Peyer's patch (tissue), 4 donors: Measurements from ENCODE around the gene HMGB4.

Experiments used
- CTCF ChIP-seq, 6 experiments: fragments of 450-650 bp in 4 of 6; fragments of 200-600 bp in 2 of 6; sonication (generic) in 1 of 6; IDR thresholded peaks; one replicate each; pipeline ENCODE4 v1.5.1; 2017 to 2019; ENCODE audit warnings: antibody characterized with exemption in 6 of 6, mild to moderate bottlenecking in 3 of 6, moderate library complexity in 1 of 6
- POLR2A ChIP-seq, 2 donors: fragments of 450-650 bp; IDR thresholded peaks; one replicate each; pipeline ENCODE4 v1.5.1; 2017; ENCODE audit warnings: antibody characterized with exemption in 2 of 2, mild to moderate bottlenecking in 2 of 2, moderate library complexity in 2 of 2

DNA sequence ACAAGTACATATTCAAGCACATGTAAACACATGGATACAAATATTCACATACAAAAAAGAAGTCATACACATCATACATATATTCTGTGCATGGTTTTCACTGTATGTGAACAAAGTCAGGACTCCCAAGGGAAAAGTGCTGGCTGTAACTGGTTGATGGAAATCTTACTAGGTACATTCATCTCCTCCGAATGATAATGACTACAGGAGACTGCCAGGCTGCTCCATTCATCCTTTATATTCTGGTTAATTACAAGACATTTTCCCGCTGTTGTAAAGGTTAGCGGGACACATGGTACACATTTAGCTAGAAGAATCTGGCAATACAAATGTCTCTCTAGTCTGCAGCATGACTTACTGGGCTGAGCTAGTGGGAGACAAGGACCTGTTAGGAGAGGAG is 26.2 kb upstream of the HMGB4 start:
- no peak for TF ChIP-seq CTCF (IDR thresholded peaks at IDR 0.05)
- no peak for TF ChIP-seq POLR2A (IDR thresholded peaks at IDR 0.05)
